Measurements from ENCODE around the gene ZBTB45. TPM values are rescaled to one million over a fixed set of nuclear protein-coding genes. Genes with fewer than 3 reads are reported as not detected.

Gene ZBTB45
- polyA plus RNA-seq, 1 donor from 2014 or later, result 6.8 TPM

DNA sequence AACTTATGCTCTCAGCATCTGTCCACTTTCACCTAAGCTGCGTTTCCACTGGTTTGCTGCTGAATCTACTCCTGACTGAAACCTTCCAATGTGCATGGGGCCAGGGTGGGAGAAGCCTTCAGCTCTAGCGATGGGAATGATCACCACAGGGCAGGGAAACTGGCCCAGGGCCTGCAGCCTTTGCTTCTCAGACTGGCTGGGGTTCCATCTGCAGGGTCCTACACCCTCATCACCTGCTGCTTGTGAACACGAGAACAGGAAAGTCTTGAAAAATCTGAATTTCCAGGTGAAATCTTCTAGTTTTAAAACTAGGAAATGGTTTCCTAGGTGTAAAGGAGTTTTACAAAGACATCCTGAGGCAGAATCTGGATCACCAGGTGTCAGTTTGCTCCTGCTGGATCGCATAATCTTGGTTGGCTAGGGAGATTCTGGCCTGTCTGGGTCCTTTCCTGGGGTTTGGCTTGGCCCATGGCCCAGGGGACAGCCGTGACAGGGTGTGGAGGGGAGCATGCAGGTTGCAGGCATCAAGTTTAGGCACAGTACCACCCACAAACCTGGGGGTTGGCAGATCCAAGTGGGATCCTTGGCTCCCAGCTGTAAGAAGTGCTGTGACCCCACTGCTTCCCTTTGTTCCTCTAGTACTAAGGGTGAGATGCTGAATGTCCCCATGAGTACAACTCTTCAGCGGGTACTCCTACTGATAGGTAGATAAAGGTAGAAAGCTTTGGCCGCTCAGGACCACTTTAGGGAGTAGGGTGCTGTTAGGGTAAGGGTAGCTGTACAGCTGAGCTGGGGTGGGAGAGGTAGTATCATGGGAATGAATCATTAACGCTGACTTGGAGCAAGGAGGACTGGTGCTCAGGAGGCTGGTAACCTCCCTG is 40.6 kb upstream of the ZBTB45 start:
- H3K27ac ChIP-seq (ENCODE audit: low read length), result peak overlapping the region; percentile 98
- H3K9me3 ChIP-seq (ENCODE audit: low read length), result no peaks in the 10 kb centered on the region
- TF ChIP-seq MXI1 (conservative IDR thresholded peaks at IDR 0.05; ENCODE audit: poor library complexity, severe bottlenecking) (no peak), EP300 (conservative IDR thresholded peaks at IDR 0.05; ENCODE audit: poor library complexity, severe bottlenecking) (no peak), TAF1 (IDR thresholded peaks at IDR 0.05; ENCODE audit: low read depth) (no peak)
- no peaks in the 10 kb centered on the region for H3K27me3 ChIP-seq (ENCODE audit: insufficient read depth, low read depth, low read length)
- H3K9ac ChIP-seq (ENCODE audit: low read length), result peak overlapping the region; percentile 98
- peak overlapping the region; percentile 76 for H3K4me3 ChIP-seq (ENCODE audit: low read length)
- no peak overlapping the region for H2AFZ ChIP-seq (ENCODE audit: low read depth, low read length)
- peaks cover 7% of the 10 kb centered on the region for H3F3A ChIP-seq (ENCODE audit: insufficient read depth, low read length, poor library complexity, severe bottlenecking)
- peaks cover 19% of the 10 kb centered on the region for H3K79me2 ChIP-seq (replicated peaks; ENCODE audit: insufficient read depth, low read length)
- H3K4me2 ChIP-seq (ENCODE audit: low read length), result peak overlapping the region; percentile 93
- no peaks in the 10 kb centered on the region for H3K36me3 ChIP-seq (ENCODE audit: insufficient read depth, low read length)
- H4K20me1 ChIP-seq (ENCODE audit: insufficient read depth), result peaks cover 6% of the 10 kb centered on the region
- H3K9me2 ChIP-seq (ENCODE audit: insufficient read depth, low read length), result no peaks in the 10 kb centered on the region

DNA sequence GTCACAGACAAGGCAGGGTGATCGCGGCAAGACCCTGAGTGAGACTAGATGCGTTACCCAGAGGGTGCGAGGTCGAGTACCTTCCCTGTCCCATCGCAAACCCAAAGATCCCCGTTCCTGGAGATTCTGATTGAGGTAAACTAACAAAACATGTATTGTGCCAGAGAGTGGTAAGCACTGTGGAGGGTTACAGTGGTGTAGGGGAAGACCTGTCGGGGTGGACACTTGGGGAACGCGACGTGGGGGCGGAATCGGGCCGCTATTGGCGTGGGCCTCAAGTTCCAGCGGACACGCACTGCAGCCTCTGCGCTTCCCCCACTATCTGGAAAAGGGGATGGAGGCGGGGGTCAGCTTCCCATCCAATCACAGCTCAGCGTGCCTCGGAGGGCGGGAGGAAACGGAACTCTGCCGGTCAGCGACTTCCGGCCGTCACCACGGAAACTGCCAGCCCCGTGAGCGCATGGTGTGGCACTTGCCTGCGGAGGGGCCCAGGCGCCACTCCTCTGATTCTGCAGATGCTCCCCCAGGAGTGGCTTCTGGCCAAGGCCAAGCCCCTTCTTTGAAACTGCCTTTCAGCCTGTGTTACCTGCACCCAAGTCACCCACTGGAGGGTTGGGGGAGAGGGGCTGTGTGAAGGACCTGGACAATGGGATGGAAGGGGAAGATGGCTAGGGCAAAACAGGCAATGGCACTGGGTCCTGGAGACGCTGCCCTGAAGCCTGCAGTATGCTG is 39.8 kb upstream of the ZBTB45 start:
- H3K4me3 ChIP-seq (ENCODE audit: low read length), result peak overlapping the region; percentile 76
- peaks cover 7% of the 10 kb centered on the region for H3F3A ChIP-seq (ENCODE audit: insufficient read depth, low read length, poor library complexity, severe bottlenecking)
- peaks cover 19% of the 10 kb centered on the region for H3K79me2 ChIP-seq (replicated peaks; ENCODE audit: insufficient read depth, low read length)
- TF ChIP-seq POLR2AphosphoS5 (IDR thresholded peaks at IDR 0.05) (peak; percentile 51), EZH2 (IDR thresholded peaks at IDR 0.05; ENCODE audit: borderline replicate concordance, insufficient read depth, low read length, poor library complexity, severe bottlenecking) (no peak), TAF1 (IDR thresholded peaks at IDR 0.05; ENCODE audit: low read depth) (no peak), EP300 (conservative IDR thresholded peaks at IDR 0.05; ENCODE audit: poor library complexity, severe bottlenecking) (no peak), MXI1 (conservative IDR thresholded peaks at IDR 0.05; ENCODE audit: poor library complexity, severe bottlenecking) (peak; percentile 85), RAD21 (conservative IDR thresholded peaks at IDR 0.05) (peak; percentile 9), SMC3 (conservative IDR thresholded peaks at IDR 0.05; ENCODE audit: poor library complexity) (peak; percentile 42)
- TF ChIP-seq, protein P1, sequence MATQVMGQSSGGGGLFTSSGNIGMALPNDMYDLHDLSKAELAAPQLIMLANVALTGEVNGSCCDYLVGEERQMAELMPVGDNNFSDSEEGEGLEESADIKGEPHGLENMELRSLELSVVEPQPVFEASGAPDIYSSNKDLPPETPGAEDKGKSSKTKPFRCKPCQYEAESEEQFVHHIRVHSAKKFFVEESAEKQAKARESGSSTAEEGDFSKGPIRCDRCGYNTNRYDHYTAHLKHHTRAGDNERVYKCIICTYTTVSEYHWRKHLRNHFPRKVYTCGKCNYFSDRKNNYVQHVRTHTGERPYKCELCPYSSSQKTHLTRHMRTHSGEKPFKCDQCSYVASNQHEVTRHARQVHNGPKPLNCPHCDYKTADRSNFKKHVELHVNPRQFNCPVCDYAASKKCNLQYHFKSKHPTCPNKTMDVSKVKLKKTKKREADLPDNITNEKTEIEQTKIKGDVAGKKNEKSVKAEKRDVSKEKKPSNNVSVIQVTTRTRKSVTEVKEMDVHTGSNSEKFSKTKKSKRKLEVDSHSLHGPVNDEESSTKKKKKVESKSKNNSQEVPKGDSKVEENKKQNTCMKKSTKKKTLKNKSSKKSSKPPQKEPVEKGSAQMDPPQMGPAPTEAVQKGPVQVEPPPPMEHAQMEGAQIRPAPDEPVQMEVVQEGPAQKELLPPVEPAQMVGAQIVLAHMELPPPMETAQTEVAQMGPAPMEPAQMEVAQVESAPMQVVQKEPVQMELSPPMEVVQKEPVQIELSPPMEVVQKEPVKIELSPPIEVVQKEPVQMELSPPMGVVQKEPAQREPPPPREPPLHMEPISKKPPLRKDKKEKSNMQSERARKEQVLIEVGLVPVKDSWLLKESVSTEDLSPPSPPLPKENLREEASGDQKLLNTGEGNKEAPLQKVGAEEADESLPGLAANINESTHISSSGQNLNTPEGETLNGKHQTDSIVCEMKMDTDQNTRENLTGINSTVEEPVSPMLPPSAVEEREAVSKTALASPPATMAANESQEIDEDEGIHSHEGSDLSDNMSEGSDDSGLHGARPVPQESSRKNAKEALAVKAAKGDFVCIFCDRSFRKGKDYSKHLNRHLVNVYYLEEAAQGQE (IDR thresholded peaks at IDR 0.05; ENCODE audit: borderline replicate concordance), result peak; percentile 51
- TF ChIP-seq, protein P2, sequence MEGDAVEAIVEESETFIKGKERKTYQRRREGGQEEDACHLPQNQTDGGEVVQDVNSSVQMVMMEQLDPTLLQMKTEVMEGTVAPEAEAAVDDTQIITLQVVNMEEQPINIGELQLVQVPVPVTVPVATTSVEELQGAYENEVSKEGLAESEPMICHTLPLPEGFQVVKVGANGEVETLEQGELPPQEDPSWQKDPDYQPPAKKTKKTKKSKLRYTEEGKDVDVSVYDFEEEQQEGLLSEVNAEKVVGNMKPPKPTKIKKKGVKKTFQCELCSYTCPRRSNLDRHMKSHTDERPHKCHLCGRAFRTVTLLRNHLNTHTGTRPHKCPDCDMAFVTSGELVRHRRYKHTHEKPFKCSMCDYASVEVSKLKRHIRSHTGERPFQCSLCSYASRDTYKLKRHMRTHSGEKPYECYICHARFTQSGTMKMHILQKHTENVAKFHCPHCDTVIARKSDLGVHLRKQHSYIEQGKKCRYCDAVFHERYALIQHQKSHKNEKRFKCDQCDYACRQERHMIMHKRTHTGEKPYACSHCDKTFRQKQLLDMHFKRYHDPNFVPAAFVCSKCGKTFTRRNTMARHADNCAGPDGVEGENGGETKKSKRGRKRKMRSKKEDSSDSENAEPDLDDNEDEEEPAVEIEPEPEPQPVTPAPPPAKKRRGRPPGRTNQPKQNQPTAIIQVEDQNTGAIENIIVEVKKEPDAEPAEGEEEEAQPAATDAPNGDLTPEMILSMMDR (IDR thresholded peaks at IDR 0.05; ENCODE audit: poor library complexity, severe bottlenecking), result no peak
- H4K20me1 ChIP-seq (ENCODE audit: insufficient read depth), result peaks cover 6% of the 10 kb centered on the region
- peak overlapping the region; percentile 84 for H2AFZ ChIP-seq (ENCODE audit: low read depth, low read length)
- no peaks in the 10 kb centered on the region for H3K36me3 ChIP-seq (ENCODE audit: insufficient read depth, low read length)
- peak overlapping the region; percentile 98 for H3K9ac ChIP-seq (ENCODE audit: low read length)
- no peaks in the 10 kb centered on the region for H3K9me3 ChIP-seq (ENCODE audit: low read length)
- H3K4me2 ChIP-seq (ENCODE audit: low read length), result peak overlapping the region; percentile 93
- no peaks in the 10 kb centered on the region for H3K9me2 ChIP-seq (ENCODE audit: insufficient read depth, low read length)
- H3K27ac ChIP-seq (ENCODE audit: low read length), result peak overlapping the region; percentile 98
- H3K27me3 ChIP-seq (ENCODE audit: insufficient read depth, low read depth, low read length), result no peaks in the 10 kb centered on the region

Data from neural cell (in vitro differentiated cells).